Endothelial cell of umbilical vein (primary cell): ENCODE measurements around the gene SPTLC3.

ENCODE experiments used
- MAX ChIP-seq: IDR thresholded peaks from 2 replicates; pipeline ENCODE4 v1.6.1; 2011; ENCODE audit not compliant: insufficient read depth, insufficient read length
- TF ChIP-seq, protein P1 (sequence below), 2 donors: IDR thresholded peaks; 1 replicate in 1 of 2; 2 replicates in 1 of 2; pipeline ENCODE4 v1.5.1; 2011; ENCODE audit warnings: low read length in 2 of 2, mild to moderate bottlenecking in 2 of 2, moderate library complexity in 2 of 2, control low read depth in 1 of 2, inconsistent platforms in 1 of 2, low read depth in 1 of 2; ENCODE audit not compliant: insufficient read depth in 1 of 2; ENCODE audit errors: extremely low read depth in 1 of 2

GRCh38 chr20:12989586-12990115 is 19.1 kb upstream of the SPTLC3 start:
- TF ChIP-seq, protein P1, sequence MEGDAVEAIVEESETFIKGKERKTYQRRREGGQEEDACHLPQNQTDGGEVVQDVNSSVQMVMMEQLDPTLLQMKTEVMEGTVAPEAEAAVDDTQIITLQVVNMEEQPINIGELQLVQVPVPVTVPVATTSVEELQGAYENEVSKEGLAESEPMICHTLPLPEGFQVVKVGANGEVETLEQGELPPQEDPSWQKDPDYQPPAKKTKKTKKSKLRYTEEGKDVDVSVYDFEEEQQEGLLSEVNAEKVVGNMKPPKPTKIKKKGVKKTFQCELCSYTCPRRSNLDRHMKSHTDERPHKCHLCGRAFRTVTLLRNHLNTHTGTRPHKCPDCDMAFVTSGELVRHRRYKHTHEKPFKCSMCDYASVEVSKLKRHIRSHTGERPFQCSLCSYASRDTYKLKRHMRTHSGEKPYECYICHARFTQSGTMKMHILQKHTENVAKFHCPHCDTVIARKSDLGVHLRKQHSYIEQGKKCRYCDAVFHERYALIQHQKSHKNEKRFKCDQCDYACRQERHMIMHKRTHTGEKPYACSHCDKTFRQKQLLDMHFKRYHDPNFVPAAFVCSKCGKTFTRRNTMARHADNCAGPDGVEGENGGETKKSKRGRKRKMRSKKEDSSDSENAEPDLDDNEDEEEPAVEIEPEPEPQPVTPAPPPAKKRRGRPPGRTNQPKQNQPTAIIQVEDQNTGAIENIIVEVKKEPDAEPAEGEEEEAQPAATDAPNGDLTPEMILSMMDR (IDR thresholded peaks at IDR 0.05; ENCODE audit: extremely low read depth in 1 of 2, insufficient read depth in 1 of 2, low read depth in 1 of 2, low read length in 2 of 2) = no peak
- no peak for TF ChIP-seq MAX
